H9 (cell line): ENCODE measurements around the gene KIAA1328. TPM values are rescaled to one million over a fixed set of nuclear protein-coding genes. Genes with fewer than 3 reads are reported as not detected.

ENCODE experiments used
- DNase-seq: peaks from one replicate; pipeline ENCODE4 v3.0.0-alpha.2; 2017
- H2AFZ ChIP-seq: one replicate; pipeline ENCODE4 v1.6.1; 2013; ENCODE audit warnings: mild to moderate bottlenecking, low read length, control low read depth, moderate library complexity
- H2AK5ac ChIP-seq: 2 replicates; pipeline ENCODE4 v1.6.1; 2013; ENCODE audit warnings: low read length, control low read depth, mixed read lengths; ENCODE audit not compliant: insufficient read length
- H2BK120ac ChIP-seq: one replicate; pipeline ENCODE4 v1.6.1; 2013; ENCODE audit warnings: low read depth, mild to moderate bottlenecking, low read length, control low read depth, inconsistent platforms; ENCODE audit not compliant: poor library complexity, severe bottlenecking
- H2BK12ac ChIP-seq: 2 replicates; pipeline ENCODE4 v1.6.1; 2013; ENCODE audit warnings: low read length, control low read depth, mixed read lengths, low read depth; ENCODE audit not compliant: insufficient read length
- H2BK15ac ChIP-seq: 2 replicates; pipeline ENCODE4 v1.6.1; 2013; ENCODE audit warnings: low read depth, low read length, control low read depth
- H2BK20ac ChIP-seq: one replicate; pipeline ENCODE4 v1.6.1; 2013; ENCODE audit warnings: low read depth, mild to moderate bottlenecking, low read length, control low read depth, inconsistent platforms; ENCODE audit not compliant: poor library complexity, severe bottlenecking
- H2BK5ac ChIP-seq: 2 replicates; pipeline ENCODE4 v1.6.1; 2013; ENCODE audit warnings: low read length, control low read depth, mixed read lengths; ENCODE audit not compliant: insufficient read length
- H3K14ac ChIP-seq: 2 replicates; pipeline ENCODE4 v1.6.1; 2013; ENCODE audit warnings: low read length, control low read depth; ENCODE audit not compliant: insufficient read depth
- H3K18ac ChIP-seq: 2 replicates; pipeline ENCODE4 v1.6.1; 2013; ENCODE audit warnings: low read depth, mild to moderate bottlenecking, mixed read lengths, low read length, control low read depth; ENCODE audit not compliant: insufficient read length
- H3K23ac ChIP-seq: 2 replicates; pipeline ENCODE4 v1.6.1; 2013; ENCODE audit warnings: low read length, control low read depth, mixed read lengths, low read depth; ENCODE audit not compliant: insufficient read length
- H3K23me2 ChIP-seq: 2 replicates; pipeline ENCODE4 v1.6.1; 2013; ENCODE audit warnings: low read depth, mild to moderate bottlenecking, mixed read lengths, low read length, control low read depth; ENCODE audit not compliant: insufficient read length, poor library complexity, severe bottlenecking
- H3K27ac ChIP-seq: 2 replicates; pipeline ENCODE4 v1.5.1; 2013; ENCODE audit warnings: low read length, control low read depth, mixed read lengths, low read depth; ENCODE audit not compliant: insufficient read length
- H3K27me3 ChIP-seq: 2 replicates; pipeline ENCODE4 v1.6.1; 2013; ENCODE audit warnings: low read length, control low read depth, inconsistent platforms; ENCODE audit not compliant: insufficient read depth
- H3K4ac ChIP-seq: 2 replicates; pipeline ENCODE4 v1.6.1; 2013; ENCODE audit warnings: low read depth, mild to moderate bottlenecking, control low read depth, inconsistent platforms, low read length, moderate library complexity
- H3K4me1 ChIP-seq: 2 replicates; pipeline ENCODE4 v1.6.1; 2013; ENCODE audit warnings: low read length, control low read depth, inconsistent platforms; ENCODE audit not compliant: insufficient read depth
- H3K4me2 ChIP-seq: 2 replicates; pipeline ENCODE4 v1.6.1; 2013; ENCODE audit warnings: low read length, control low read depth, mixed read lengths; ENCODE audit not compliant: insufficient read length, insufficient read depth
- H3K56ac ChIP-seq: 2 replicates; pipeline ENCODE4 v1.6.1; 2013; ENCODE audit warnings: low read depth, mild to moderate bottlenecking, mixed read lengths, low read length, control low read depth; ENCODE audit not compliant: insufficient read length
- H3K79me1 ChIP-seq: 2 replicates; pipeline ENCODE4 v1.6.1; 2013; ENCODE audit warnings: low read depth, mild to moderate bottlenecking, moderate library complexity, low read length, control low read depth, inconsistent platforms; ENCODE audit not compliant: insufficient read depth, poor library complexity, severe bottlenecking
- H3K79me2 ChIP-seq: 2 replicates; pipeline ENCODE4 v1.6.1; 2013; ENCODE audit warnings: low read length, control low read depth, inconsistent platforms; ENCODE audit not compliant: insufficient read depth
- H3K9ac ChIP-seq: 2 replicates; pipeline ENCODE4 v1.6.1; 2013; ENCODE audit warnings: low read length, control low read depth, mixed read lengths; ENCODE audit not compliant: insufficient read length; ENCODE audit errors: extremely low read depth
- H3K9me3 ChIP-seq: one replicate; pipeline ENCODE4 v1.6.1; 2013; ENCODE audit warnings: low read depth, low read length, inconsistent platforms; ENCODE audit not compliant: control insufficient read depth
- H3T11ph ChIP-seq: one replicate; pipeline ENCODE4 v1.6.1; 2013; ENCODE audit warnings: mild to moderate bottlenecking, low read length, control low read depth, inconsistent platforms
- H4K20me1 ChIP-seq: one replicate; pipeline ENCODE4 v1.6.1; 2013; ENCODE audit not compliant: control insufficient read depth, insufficient read length, insufficient read depth
- H4K5ac ChIP-seq: 2 replicates; pipeline ENCODE4 v1.6.1; 2013; ENCODE audit warnings: low read depth, mild to moderate bottlenecking, mixed read lengths, low read length, control low read depth; ENCODE audit not compliant: insufficient read length
- H4K8ac ChIP-seq: replicated peaks from 2 replicates; pipeline ENCODE4 v1.6.1; 2013; ENCODE audit warnings: low read length, control low read depth, mixed read lengths, low read depth; ENCODE audit not compliant: insufficient read length
- H4K91ac ChIP-seq: 2 replicates; pipeline ENCODE4 v1.6.1; 2013; ENCODE audit warnings: low read depth, mild to moderate bottlenecking, moderate library complexity, mixed read lengths, low read length, control low read depth; ENCODE audit not compliant: insufficient read length
- H3K27ac Mint-ChIP-seq, 3 experiments: 2 replicates in 2 of 3; 3 replicates in 1 of 3; pipeline ENCODE4 v1.8.0; 2020 to 2021; ENCODE audit warnings: mixed read lengths in 3 of 3, mild to moderate bottlenecking in 1 of 3, moderate library complexity in 1 of 3
- H3K27me3 Mint-ChIP-seq: 2 replicates; pipeline ENCODE4 v1.8.0; 2021; ENCODE audit warnings: low read depth, mild to moderate bottlenecking, moderate library complexity, mixed read lengths
- H3K36me3 Mint-ChIP-seq, 3 experiments: 2 replicates in 2 of 3; 3 replicates in 1 of 3; pipeline ENCODE4 v1.8.0; 2020 to 2021; ENCODE audit warnings: low read depth in 3 of 3, mixed read lengths in 3 of 3; ENCODE audit not compliant: insufficient read depth in 1 of 3
- H3K4me1 Mint-ChIP-seq, 2 experiments: 2 replicates each; pipeline ENCODE4 v1.8.0; 2020; ENCODE audit warnings: mixed read lengths in 2 of 2
- H3K4me3 Mint-ChIP-seq, 2 experiments: 2 replicates in 1 of 2; 3 replicates in 1 of 2; pipeline ENCODE4 v1.8.0; 2020 to 2021; ENCODE audit warnings: mild to moderate bottlenecking in 2 of 2, mixed read lengths in 2 of 2, moderate library complexity in 1 of 2
- H3K9me3 Mint-ChIP-seq, 2 experiments: 2 replicates in 1 of 2; 3 replicates in 1 of 2; pipeline ENCODE4 v1.8.0; 2020; ENCODE audit warnings: mild to moderate bottlenecking in 2 of 2, mixed read lengths in 2 of 2, moderate library complexity in 1 of 2
- WGBS: extraction: QIAGEN DNeasy Blood & Tissue Kit; methylation state at CpG from one replicate; pipeline ENCODE4 v1.1.7; 2013; ENCODE audit warnings: missing lambda C conversion rate, low lambda C conversion rate, mixed read lengths; ENCODE audit not compliant: insufficient read length; ENCODE audit errors: extremely low coverage; 5-methylcytosine and 5-hydroxymethylcytosine counted together
- total RNA-seq: library from RNA; stranded (reverse); gene quantifications from 2 replicates; pipeline ENCODE4 v1.2.1, GENCODE V29; 2021
- TF ChIP-seq, protein P1 (sequence below): fragments of 200-600 bp; sonication (generic); conservative IDR thresholded peaks from 3 replicates; pipeline ENCODE4 v1.8.0; 2021; ENCODE audit warnings: antibody characterized with exemption, mild to moderate bottlenecking

The KIAA1328 gene
- total RNA-seq, 1 experiment from 2014 or later = 4.9 TPM

DNA sequence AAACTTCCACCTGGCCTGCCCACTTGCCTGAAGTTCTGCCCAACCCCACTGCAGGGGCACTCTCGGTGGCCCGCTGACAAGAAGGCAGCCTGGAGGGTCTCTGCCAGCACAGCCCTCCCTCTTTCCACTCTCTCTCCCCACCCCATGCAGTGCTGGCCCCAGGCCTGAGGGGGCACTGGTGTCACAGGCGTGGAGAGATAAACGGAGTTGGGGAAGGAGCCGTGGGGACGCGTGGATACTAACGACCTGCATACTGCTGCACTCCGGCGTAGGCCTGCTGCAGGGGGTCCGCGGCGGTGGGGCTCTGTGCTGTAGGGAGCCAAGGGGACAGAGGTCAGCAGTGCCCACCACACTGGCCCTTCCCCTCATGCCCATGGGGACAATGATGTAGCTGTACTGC, 437.4 kb downstream of the KIAA1328 start:
- Histone ChIP-seq H2AK5ac (no peak overlapping the region), H3K27ac (no peak overlapping the region), H3K4ac (no peak overlapping the region), H3K23ac (no peak overlapping the region), H2BK20ac (no peak overlapping the region), H2BK15ac (no peak overlapping the region), H3T11ph (no peak overlapping the region), H3K56ac (no peak overlapping the region), H3K79me1 (no peaks in the 10 kb centered on the region), H4K20me1 (no peaks in the 10 kb centered on the region), H2BK5ac (no peak overlapping the region), H3K9me3 (no peaks in the 10 kb centered on the region), H3K79me2 (no peaks in the 10 kb centered on the region), H2AFZ (no peak overlapping the region), H4K8ac (no peak overlapping the region), H3K27me3 (no peaks in the 10 kb centered on the region), H3K4me1 (no peaks in the 10 kb centered on the region), H3K23me2 (no peaks in the 10 kb centered on the region), H2BK12ac (no peak overlapping the region), H3K4me2 (no peak overlapping the region), H4K5ac (no peak overlapping the region), H3K18ac (no peak overlapping the region), H4K91ac (no peak overlapping the region), H3K14ac (no peak overlapping the region; the same call in 1 of the 2 replicates), H3K9ac (no peak overlapping the region), H2BK120ac (no peak overlapping the region)
- Mint-ChIP-seq H3K27me3 (peaks cover 36% of the 10 kb centered on the region), H3K4me3 (no peak overlapping the region), H3K27ac (no peak overlapping the region), H3K9me3 (peaks cover 0 to 2% of the 10 kb centered on the region in 2 experiments; a peak in 2 of 5 replicates), H3K4me1 (no peaks in the 10 kb centered on the region), H3K36me3 (no peaks in the 10 kb centered on the region)
- DNase-seq = no peak
- TF ChIP-seq, protein P1, sequence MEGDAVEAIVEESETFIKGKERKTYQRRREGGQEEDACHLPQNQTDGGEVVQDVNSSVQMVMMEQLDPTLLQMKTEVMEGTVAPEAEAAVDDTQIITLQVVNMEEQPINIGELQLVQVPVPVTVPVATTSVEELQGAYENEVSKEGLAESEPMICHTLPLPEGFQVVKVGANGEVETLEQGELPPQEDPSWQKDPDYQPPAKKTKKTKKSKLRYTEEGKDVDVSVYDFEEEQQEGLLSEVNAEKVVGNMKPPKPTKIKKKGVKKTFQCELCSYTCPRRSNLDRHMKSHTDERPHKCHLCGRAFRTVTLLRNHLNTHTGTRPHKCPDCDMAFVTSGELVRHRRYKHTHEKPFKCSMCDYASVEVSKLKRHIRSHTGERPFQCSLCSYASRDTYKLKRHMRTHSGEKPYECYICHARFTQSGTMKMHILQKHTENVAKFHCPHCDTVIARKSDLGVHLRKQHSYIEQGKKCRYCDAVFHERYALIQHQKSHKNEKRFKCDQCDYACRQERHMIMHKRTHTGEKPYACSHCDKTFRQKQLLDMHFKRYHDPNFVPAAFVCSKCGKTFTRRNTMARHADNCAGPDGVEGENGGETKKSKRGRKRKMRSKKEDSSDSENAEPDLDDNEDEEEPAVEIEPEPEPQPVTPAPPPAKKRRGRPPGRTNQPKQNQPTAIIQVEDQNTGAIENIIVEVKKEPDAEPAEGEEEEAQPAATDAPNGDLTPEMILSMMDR = peak; percentile 65
- WGBS = no CpG with 5 or more reads among the region's 13 CpGs
